ENCODE measurements around the gene KCNK1.
"Not testable (repeated sequence)": the region's sequence is repeated elsewhere in the genome, so short reads cannot be mapped to it uniquely, and the experiment has no call there.

The KCNK1 gene

GRCh38 chr1:233607252-233608119, 6.4 kb upstream of the KCNK1 start:
- no peak for DNase-seq (ENCODE audit: low spot score)

- no peak for DNase-seq (ENCODE audit: low spot score)
Observed at GRCh38 chr1:233608988-233609387, 4.9 kb upstream of the KCNK1 start.

GRCh38 chr1:233609926-233610325, 4.0 kb upstream of the KCNK1 start:
- no peak for DNase-seq (ENCODE audit: low spot score)

GRCh38 chr1:233610628-233611027, 3.3 kb upstream of the KCNK1 start:
- no peak for DNase-seq (ENCODE audit: low spot score)

GRCh38 chr1:233611363-233611762, 2.5 kb upstream of the KCNK1 start:
- not testable (repeated sequence) for DNase-seq (ENCODE audit: low spot score)

GRCh38 chr1:233614173-233614742, 352 bp downstream of the KCNK1 start:
- DNase-seq (ENCODE audit: low spot score), result no peak

- DNase-seq (ENCODE audit: low spot score), result no peak
Observed at GRCh38 chr1:233614743-233615521, 1.0 kb downstream of the KCNK1 start.

- no peak for DNase-seq (ENCODE audit: low spot score)
Observed at GRCh38 chr1:233615571-233615970, 1.7 kb downstream of the KCNK1 start.

GRCh38 chr1:233617025-233617424, 3.1 kb downstream of the KCNK1 start:
- no peak for DNase-seq (ENCODE audit: low spot score)

GRCh38 chr1:233619414-233619813, 5.5 kb downstream of the KCNK1 start:
- DNase-seq (ENCODE audit: low spot score), result not testable (repeated sequence)

GRCh38 chr1:233620065-233620464, 6.2 kb downstream of the KCNK1 start:
- DNase-seq (ENCODE audit: low spot score), result no peak

GRCh38 chr1:233621923-233622322, 8.0 kb downstream of the KCNK1 start:
- no peak for DNase-seq (ENCODE audit: low spot score)

GRCh38 chr1:233624289-233624688, 10.4 kb downstream of the KCNK1 start:
- no peak for DNase-seq (ENCODE audit: low spot score)

- DNase-seq (ENCODE audit: low spot score), result no peak
Observed at GRCh38 chr1:233625087-233625486, 11.2 kb downstream of the KCNK1 start.

GRCh38 chr1:233625510-233625981, 11.6 kb downstream of the KCNK1 start:
- no peak for DNase-seq (ENCODE audit: low spot score)

- no peak for DNase-seq (ENCODE audit: low spot score)
Observed at GRCh38 chr1:233627376-233627775, 13.5 kb downstream of the KCNK1 start.

- no peak for DNase-seq (ENCODE audit: low spot score)
Observed at GRCh38 chr1:233627823-233628222, 13.9 kb downstream of the KCNK1 start.

GRCh38 chr1:233629305-233629935, 15.5 kb downstream of the KCNK1 start:
- no peak for DNase-seq (ENCODE audit: low spot score)

- no peak for DNase-seq (ENCODE audit: low spot score)
Observed at GRCh38 chr1:233631810-233632405, 18.0 kb downstream of the KCNK1 start.

- DNase-seq (ENCODE audit: low spot score), result no peak
Observed at GRCh38 chr1:233632436-233632835, 18.5 kb downstream of the KCNK1 start.

- DNase-seq (ENCODE audit: low spot score), result peak; percentile 1
Observed at GRCh38 chr1:233635765-233636502, 22.0 kb downstream of the KCNK1 start.
